Fibroblast of the conjunctiva (primary cell): Measurements from ENCODE around the gene RBFA.

ENCODE experiments used
- DNase-seq: peaks from one replicate; pipeline ENCODE4 v3.0.0-alpha.2; 2010; ENCODE audit warnings: low read depth

The RBFA gene

DNA sequence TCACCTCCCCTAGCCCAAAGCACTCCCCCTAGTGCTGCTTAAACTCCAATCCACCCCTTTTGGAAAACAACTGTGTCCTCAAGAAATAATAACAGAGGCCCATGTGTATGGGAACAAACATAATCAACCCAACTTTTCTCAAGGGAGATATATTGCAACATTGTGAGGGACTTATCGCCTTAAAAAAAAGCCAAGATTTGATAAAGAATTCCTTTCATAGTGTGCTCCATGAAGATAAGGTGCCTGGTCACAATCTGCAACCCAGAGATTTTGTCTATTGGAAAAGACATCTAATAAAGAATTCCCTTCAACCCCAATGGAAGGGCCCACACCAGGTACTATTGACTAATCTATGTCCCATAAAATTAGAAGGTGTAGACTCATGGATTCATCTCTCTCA is 4.5 kb upstream of the RBFA start:
- no peak for DNase-seq

GRCh38 chr18:80033181-80034067 is 810 bp upstream of the RBFA start:
- DNase-seq: no peak

- no peak for DNase-seq
These were observed 695 bp downstream of the RBFA start for GRCh38 chr18:80034852-80035406.

DNA sequence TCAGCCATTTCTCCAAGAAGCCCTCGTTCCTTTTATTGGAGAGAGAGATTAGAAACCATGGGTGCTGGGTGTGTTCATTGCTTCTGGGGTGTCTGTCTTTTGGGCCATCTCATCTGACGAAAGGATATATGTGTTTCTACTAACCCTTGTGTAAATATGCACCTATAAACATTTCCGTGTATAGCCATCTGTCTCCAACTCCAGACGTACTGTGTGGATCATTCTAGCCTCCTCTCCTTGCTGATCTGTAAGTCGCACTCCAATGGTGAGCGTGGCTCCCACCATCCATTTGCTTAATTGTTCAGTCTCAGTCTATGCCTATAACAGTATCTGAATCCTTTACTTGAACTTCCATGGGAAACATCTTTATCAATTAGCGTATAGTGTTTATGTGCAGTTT is 1.8 kb downstream of the RBFA start:
- DNase-seq: no peak

DNA sequence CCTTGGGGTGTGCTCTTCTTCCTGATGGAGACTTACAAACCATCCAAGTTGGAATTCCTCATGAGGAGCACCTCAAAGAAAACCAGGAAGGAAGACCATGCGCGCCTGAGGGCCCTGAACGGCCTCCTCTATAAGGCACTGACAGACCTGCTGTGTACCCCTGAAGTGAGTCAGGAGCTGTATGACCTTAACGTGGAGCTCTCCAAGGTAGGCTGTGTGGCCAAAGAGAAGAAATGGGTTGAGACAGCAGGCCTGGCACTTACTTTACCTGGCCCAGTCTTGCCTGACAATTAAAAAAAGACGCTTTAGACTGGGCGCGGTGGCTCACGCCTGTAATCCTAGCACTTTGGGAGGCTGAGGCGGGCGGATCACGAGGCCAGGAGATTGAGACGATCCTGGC is 3.1 kb downstream of the RBFA start:
- no peak for DNase-seq

DNA sequence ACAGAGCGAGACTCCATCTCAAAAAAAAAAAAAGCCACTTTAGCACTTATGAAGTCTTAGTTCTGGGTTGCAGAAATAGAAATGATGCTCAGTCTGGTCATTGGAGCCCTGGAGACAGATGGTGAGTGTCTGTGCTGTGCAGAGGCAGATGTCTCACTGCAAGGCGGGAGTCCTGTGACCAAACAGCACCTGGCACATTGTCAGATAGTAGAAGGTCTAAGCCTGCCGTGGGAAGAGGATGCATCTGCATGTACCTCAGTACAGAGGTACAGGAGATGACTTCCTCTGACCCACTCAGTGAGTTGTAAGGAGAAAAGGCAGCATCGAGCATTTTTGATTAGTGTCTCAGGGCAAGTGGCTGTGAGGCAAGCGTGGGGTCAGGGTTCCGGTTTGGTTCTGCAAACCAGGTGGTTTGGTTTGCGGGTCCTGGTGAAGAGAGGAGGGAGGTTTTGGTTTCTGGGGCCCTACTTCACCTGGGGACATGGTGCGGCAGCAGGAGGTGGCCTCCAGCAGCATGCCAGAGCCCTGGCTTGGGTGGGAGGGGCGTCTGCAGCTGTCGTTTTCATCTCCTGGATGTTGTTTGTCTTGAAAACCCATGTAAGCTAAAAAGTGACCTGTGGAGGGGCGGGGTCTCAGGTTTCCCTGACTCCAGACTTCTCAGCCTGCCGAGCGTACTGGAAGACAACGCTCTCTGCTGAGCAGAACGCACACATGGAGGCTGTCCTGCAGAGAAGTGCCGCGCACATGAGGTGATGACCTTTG is 3.8 kb downstream of the RBFA start:
- no peak for DNase-seq

DNA sequence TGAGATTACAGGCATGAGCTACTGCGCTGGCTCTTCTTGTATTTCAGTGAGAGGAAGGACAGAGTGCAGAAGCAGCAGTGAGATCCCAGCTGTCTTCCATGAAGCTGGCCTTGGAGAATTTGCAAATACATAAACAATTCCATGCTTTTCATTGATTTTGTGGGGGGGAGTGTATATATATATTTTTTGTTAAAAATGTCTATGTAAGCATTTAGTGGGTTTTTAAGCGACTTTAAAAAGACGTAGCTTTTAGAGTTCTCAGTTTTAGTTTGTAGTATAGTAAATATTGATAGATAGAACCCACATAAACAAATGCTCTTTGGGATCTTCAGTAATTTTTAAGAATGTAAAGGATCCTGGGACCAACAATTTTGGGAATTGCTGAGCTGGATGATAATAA is 6.3 kb downstream of the RBFA start:
- no peak for DNase-seq

- DNase-seq: no peak
These were observed 7.2 kb downstream of the RBFA start for GRCh38 chr18:80041424-80041823.

DNA sequence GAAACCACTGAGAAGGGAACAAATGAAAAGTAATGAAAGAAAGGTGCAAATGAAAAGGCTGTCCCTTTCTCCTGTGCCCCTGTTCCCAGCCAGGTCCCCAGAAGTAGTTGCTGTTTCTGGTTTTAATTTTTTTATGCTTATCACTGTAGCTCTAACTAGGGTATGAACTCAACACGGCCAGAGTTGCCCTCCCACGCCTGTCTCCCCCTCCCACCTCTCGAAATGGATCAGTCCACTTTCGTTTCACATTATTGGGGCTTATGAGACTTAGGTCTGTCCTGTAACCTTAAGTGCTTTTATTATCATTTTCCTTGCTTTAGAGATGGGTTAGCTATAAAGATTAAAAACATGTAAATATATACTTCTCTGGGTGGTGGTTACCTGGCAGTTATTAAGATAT is 8.6 kb downstream of the RBFA start:
- no peak for DNase-seq

GRCh38 chr18:80044072-80044471 is 9.8 kb downstream of the RBFA start:
- no peak for DNase-seq

- DNase-seq: no peak
These were observed 11.8 kb downstream of the RBFA start for GRCh38 chr18:80046011-80046410.

DNA sequence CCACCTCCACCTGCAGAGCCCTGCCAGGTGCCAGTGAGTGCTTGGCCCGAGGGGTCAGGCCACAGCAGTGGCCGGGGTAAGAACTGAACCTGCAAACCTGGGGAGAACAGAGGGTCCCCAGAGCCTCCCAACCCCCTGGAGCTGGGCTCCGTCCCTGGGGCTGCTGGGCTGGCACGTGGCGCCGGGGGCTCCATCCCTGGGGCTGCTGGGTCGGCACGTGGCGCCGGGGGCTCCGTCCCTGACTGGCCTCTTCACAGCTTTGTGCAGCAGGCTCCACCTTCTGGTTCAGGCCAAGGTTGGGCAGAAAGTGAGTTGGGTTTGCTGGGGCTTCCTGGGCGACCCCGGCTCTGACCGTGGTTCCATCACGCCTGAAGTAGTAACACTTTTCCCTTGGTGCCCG is 12.2 kb downstream of the RBFA start:
- DNase-seq: no peak

DNA sequence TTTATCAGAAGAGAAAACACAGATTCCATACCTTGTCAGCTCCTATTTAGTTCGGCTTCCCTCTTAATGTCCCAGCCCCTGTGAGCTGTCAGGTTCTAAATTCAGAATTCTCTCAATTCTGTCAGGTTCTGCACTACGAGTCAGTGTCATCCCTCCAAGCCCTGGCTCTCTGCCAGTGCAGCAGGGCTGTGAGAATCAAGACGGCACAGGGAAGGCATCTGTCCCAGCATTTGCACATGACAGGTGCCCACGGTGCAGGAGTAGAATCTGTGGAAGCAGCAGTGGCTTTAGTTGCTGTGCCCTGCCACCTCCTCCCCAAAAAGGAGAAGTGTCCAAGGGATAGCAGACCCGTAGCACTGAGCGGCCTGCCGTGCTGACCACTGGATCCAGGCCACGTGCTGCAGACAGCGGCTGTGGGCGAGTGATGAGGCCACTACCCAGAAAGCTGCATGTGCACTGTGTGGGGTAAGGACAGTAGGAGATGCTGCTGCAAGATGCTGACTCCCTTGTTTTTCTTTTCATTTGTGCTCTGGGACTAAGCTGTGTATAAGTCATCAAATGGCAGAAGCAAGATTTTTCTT is 12.8 kb downstream of the RBFA start:
- DNase-seq: no peak

- no peak for DNase-seq
These were observed 16.6 kb downstream of the RBFA start for GRCh38 chr18:80050797-80051196.

GRCh38 chr18:80056095-80056494 is 21.9 kb downstream of the RBFA start:
- DNase-seq: no peak

GRCh38 chr18:80059945-80060344 is 25.7 kb downstream of the RBFA start:
- DNase-seq: no peak

DNA sequence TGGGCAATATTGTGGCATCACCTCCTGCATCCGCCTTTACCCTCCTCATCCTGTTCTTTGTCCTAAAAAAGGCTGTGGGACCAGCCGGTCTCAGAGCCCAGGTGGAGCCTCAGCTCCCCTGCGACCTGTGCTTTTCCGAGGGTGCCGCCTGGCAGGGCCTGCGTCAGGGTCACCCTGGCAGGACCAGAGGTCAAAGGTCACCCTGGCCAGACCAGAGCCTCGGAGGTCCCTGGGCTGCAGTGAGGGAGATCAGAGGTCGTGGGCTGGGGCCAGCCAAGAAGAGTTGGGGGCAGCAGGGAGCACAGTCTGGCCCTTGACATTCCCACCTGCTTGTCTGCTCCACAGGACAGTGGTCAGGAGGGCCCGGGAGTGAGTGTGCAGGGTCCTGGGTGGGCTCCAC is 31.5 kb downstream of the RBFA start:
- no peak for DNase-seq

GRCh38 chr18:80067321-80067720 is 33.1 kb downstream of the RBFA start:
- no peak for DNase-seq

- DNase-seq: no peak
These were observed 33.7 kb downstream of the RBFA start for GRCh38 chr18:80067897-80068296.

- no peak for DNase-seq
These were observed 34.5 kb downstream of the RBFA start for GRCh38 chr18:80068571-80069272.

- DNase-seq: no peak
These were observed 36.6 kb downstream of the RBFA start for GRCh38 chr18:80070825-80071224.

GRCh38 chr18:80074183-80074582 is 39.9 kb downstream of the RBFA start:
- DNase-seq: no peak
